HEK293 (cell line): ENCODE results near the gene SSBP3.

ENCODE experiments used
- CTCF ChIA-PET: fragments of 350-600 bp; formaldehyde crosslinking; extraction: SDS; loops from one replicate; lab custom pipeline; 2021; ENCODE audit warnings: antibody characterized with exemption; lab: Yijun Ruan, JAX
- POLR2A ChIA-PET: fragments of 300-600 bp; formaldehyde crosslinking; extraction: SDS; loops from one replicate; lab custom pipeline; 2020; ENCODE audit warnings: antibody characterized with exemption, inconsistent platforms; lab: Yijun Ruan, JAX
- H3K27ac ChIP-seq: fragments of 200-500 bp; sonication (Bioruptor generic); 2 replicates; pipeline ENCODE4 v1.5.1; 2014; ENCODE audit warnings: low read depth, low read length, control low read depth, inconsistent platforms; ENCODE audit errors: extremely low read depth
- H3K36me3 ChIP-seq, 2 experiments: fragments of 200-500 bp in 1 of 2; sonication (Bioruptor generic) in 1 of 2; 1 replicate in 1 of 2; 2 replicates in 1 of 2; pipeline ENCODE4 v1.5.1; 2014 to 2017; ENCODE audit warnings: inconsistent platforms in 2 of 2, low read length in 2 of 2; ENCODE audit not compliant: control insufficient read depth in 2 of 2, insufficient read depth in 1 of 2
- H3K4me1 ChIP-seq: fragments of 200-500 bp; sonication (Bioruptor generic); 2 replicates; pipeline ENCODE4 v1.5.1; 2014; ENCODE audit warnings: mild to moderate bottlenecking, low read length, inconsistent platforms; ENCODE audit not compliant: control insufficient read depth, insufficient read depth
- H3K4me3 ChIP-seq: 2 replicates; pipeline ENCODE4 v1.5.1; 2011; ENCODE audit warnings: low read depth, mild to moderate bottlenecking, control low read depth, low read length, moderate library complexity
- H3K9me3 ChIP-seq: fragments of 200-500 bp; sonication (Bioruptor generic); 2 replicates; pipeline ENCODE4 v1.5.1; 2014; ENCODE audit warnings: low read depth, low read length, inconsistent platforms; ENCODE audit not compliant: control insufficient read depth, insufficient read depth
- GFI1B ChIP-seq: fragments of 450-650 bp; formaldehyde crosslinking; IDR thresholded peaks from 2 replicates; pipeline ENCODE4 v1.5.1; 2016; ENCODE audit warnings: missing biosample characterization, missing genetic modification characterization
- HOXC10 ChIP-seq: sonication (generic); formaldehyde crosslinking; IDR thresholded peaks from 2 replicates; pipeline ENCODE4 v1.8.1; 2023; ENCODE audit warnings: mild to moderate bottlenecking, missing genetic modification reagents
- OSR2 ChIP-seq: fragments of 450-650 bp; formaldehyde crosslinking; IDR thresholded peaks from 2 replicates; pipeline ENCODE4 v1.5.1; 2016; ENCODE audit warnings: missing biosample characterization, missing genetic modification characterization
- PBX3 ChIP-seq: sonication (generic); formaldehyde crosslinking; IDR thresholded peaks from 2 replicates; pipeline ENCODE4 v1.8.1; 2022; ENCODE audit warnings: mild to moderate bottlenecking, moderate library complexity, missing genetic modification reagents
- PRDM10 ChIP-seq: fragments of 450-650 bp; formaldehyde crosslinking; IDR thresholded peaks from 2 replicates; pipeline ENCODE4 v1.5.1; 2016; ENCODE audit warnings: missing biosample characterization, missing genetic modification characterization
- PRDM4 ChIP-seq: fragments of 450-650 bp; formaldehyde crosslinking; IDR thresholded peaks from 2 replicates; pipeline ENCODE4 v1.5.1; 2017; ENCODE audit warnings: missing biosample characterization, missing genetic modification characterization
- SETDB1 ChIP-seq: IDR thresholded peaks from one replicate; pipeline ENCODE4 v1.6.1; 2017; ENCODE audit warnings: mild to moderate bottlenecking, low read length, moderate library complexity, mixed read lengths; ENCODE audit not compliant: insufficient read length
- TCF7L2 ChIP-seq: IDR thresholded peaks from 2 replicates; pipeline ENCODE4 v1.6.1; 2011; ENCODE audit warnings: low read depth, mild to moderate bottlenecking, inconsistent platforms, low read length, moderate library complexity, borderline replicate concordance
- ZBTB20 ChIP-seq: fragments of 450-650 bp; formaldehyde crosslinking; IDR thresholded peaks from 2 replicates; pipeline ENCODE4 v1.5.1; 2016; ENCODE audit warnings: missing biosample characterization, missing genetic modification characterization
- ZBTB21 ChIP-seq: fragments of 450-650 bp; formaldehyde crosslinking; IDR thresholded peaks from 2 replicates; pipeline ENCODE4 v1.5.1; 2017; ENCODE audit warnings: missing biosample characterization, missing genetic modification characterization
- ZBTB8A ChIP-seq: fragments of 450-650 bp; formaldehyde crosslinking; IDR thresholded peaks from 2 replicates; pipeline ENCODE4 v1.5.1; 2016; ENCODE audit warnings: missing biosample characterization, missing genetic modification characterization
- ZEB2 ChIP-seq: fragments of 450-650 bp; formaldehyde crosslinking; IDR thresholded peaks from 2 replicates; pipeline ENCODE4 v1.5.1; 2016; ENCODE audit warnings: missing biosample characterization, missing genetic modification characterization
- ZFHX2 ChIP-seq: fragments of 450-650 bp; formaldehyde crosslinking; conservative IDR thresholded peaks from 2 replicates; pipeline ENCODE4 v1.5.1; 2016; ENCODE audit warnings: missing biosample characterization, missing genetic modification characterization
- ZNF114 ChIP-seq: fragments of 450-650 bp; formaldehyde crosslinking; IDR thresholded peaks from 2 replicates; pipeline ENCODE4 v1.5.0; 2017; ENCODE audit warnings: missing biosample characterization, missing genetic modification characterization
- ZNF169 ChIP-seq: fragments of 450-650 bp; formaldehyde crosslinking; IDR thresholded peaks from 2 replicates; pipeline ENCODE4 v1.5.1; 2016; ENCODE audit warnings: missing biosample characterization, missing genetic modification characterization
- ZNF202 ChIP-seq: fragments of 450-650 bp; formaldehyde crosslinking; IDR thresholded peaks from 2 replicates; pipeline ENCODE4 v1.5.1; 2016; ENCODE audit warnings: missing biosample characterization, missing genetic modification characterization, borderline replicate concordance
- ZNF335 ChIP-seq: fragments of 450-650 bp; formaldehyde crosslinking; conservative IDR thresholded peaks from 2 replicates; pipeline ENCODE4 v1.5.1; 2016; ENCODE audit warnings: missing biosample characterization, missing genetic modification characterization
- ZNF354C ChIP-seq: fragments of 450-650 bp; formaldehyde crosslinking; IDR thresholded peaks from 2 replicates; pipeline ENCODE4 v1.5.1; 2016; ENCODE audit warnings: missing biosample characterization, missing genetic modification characterization, low read depth, borderline replicate concordance
- ZNF366 ChIP-seq: fragments of 450-650 bp; formaldehyde crosslinking; conservative IDR thresholded peaks from 2 replicates; pipeline ENCODE4 v1.5.1; 2016; ENCODE audit warnings: missing biosample characterization, missing genetic modification characterization
- ZNF423 ChIP-seq: fragments of 450-650 bp; formaldehyde crosslinking; IDR thresholded peaks from 2 replicates; pipeline ENCODE4 v1.5.1; 2016; ENCODE audit warnings: missing biosample characterization, missing genetic modification characterization
- ZNF473 ChIP-seq: fragments of 450-650 bp; formaldehyde crosslinking; IDR thresholded peaks from 2 replicates; pipeline ENCODE4 v1.5.1; 2017; ENCODE audit warnings: missing biosample characterization, missing genetic modification characterization
- ZNF510 ChIP-seq: fragments of 450-650 bp; formaldehyde crosslinking; IDR thresholded peaks from 2 replicates; pipeline ENCODE4 v1.5.1; 2018; ENCODE audit warnings: mild to moderate bottlenecking, missing genetic modification characterization, missing biosample characterization; ENCODE audit not compliant: insufficient replicate concordance
- ZNF513 ChIP-seq: fragments of 450-650 bp; IDR thresholded peaks from 2 replicates; pipeline ENCODE4 v1.5.1; 2018; ENCODE audit warnings: missing biosample characterization, missing genetic modification characterization
- ZNF514 ChIP-seq: fragments of 450-650 bp; formaldehyde crosslinking; IDR thresholded peaks from 2 replicates; pipeline ENCODE4 v1.5.1; 2016; ENCODE audit warnings: missing biosample characterization, missing genetic modification characterization
- ZNF544 ChIP-seq: fragments of 450-650 bp; formaldehyde crosslinking; IDR thresholded peaks from 2 replicates; pipeline ENCODE4 v1.5.0; 2017; ENCODE audit warnings: missing biosample characterization, missing genetic modification characterization
- ZNF626 ChIP-seq: fragments of 450-650 bp; sonication (Bioruptor Pico); formaldehyde crosslinking; IDR thresholded peaks from 2 replicates; pipeline ENCODE4 v1.5.1; 2018; ENCODE audit warnings: missing biosample characterization, missing genetic modification characterization, inconsistent platforms
- ZNF654 ChIP-seq: fragments of 450-650 bp; formaldehyde crosslinking; IDR thresholded peaks from 2 replicates; pipeline ENCODE4 v1.5.1; 2016; ENCODE audit warnings: low read depth, missing biosample characterization, missing genetic modification characterization
- ZNF704 ChIP-seq: fragments of 450-650 bp; formaldehyde crosslinking; IDR thresholded peaks from 2 replicates; pipeline ENCODE4 v1.5.1; 2016; ENCODE audit warnings: missing biosample characterization, missing genetic modification characterization
- ZNF830 ChIP-seq: fragments of 450-650 bp; IDR thresholded peaks from 2 replicates; pipeline ENCODE4 v1.5.0; 2018; ENCODE audit warnings: missing biosample characterization, missing genetic modification characterization, low read depth, mild to moderate bottlenecking, moderate library complexity

Gene SSBP3

GRCh38 chr1:54287176-54287650, 119.0 kb downstream of the SSBP3 start:
- ChIA-PET POLR2A (interaction anchor here (0.5 to 1.0 kb wide), 3 partner anchors 14 to 119 kb away, joined by 3 to 14 read pairs (median 8); partner anchors contain the start of gene SSBP3), CTCF (interaction anchor here (0.7 to 1.3 kb wide), 3 partner anchors 11 to 202 kb away, joined by 3 to 7 read pairs (median 3); no protein-coding TSS in a partner anchor)
- Histone ChIP-seq H3K36me3 (no peaks in the 10 kb centered on the region), H3K4me1 (peaks cover 10% of the 10 kb centered on the region), H3K27ac (peak overlapping the region; percentile 43; the same call in 1 of the 2 replicates), H3K4me3 (no peak overlapping the region), H3K9me3 (no peaks in the 10 kb centered on the region)
- TF ChIP-seq ZBTB20 (tag by site-specific recombination) = peak; percentile 85
- peak; percentile 73 for TF ChIP-seq ZBTB8A (tag by site-specific recombination)
- no peak for TF ChIP-seq ZNF114 (tag by site-specific recombination)
- no peak for TF ChIP-seq ZNF544 (tag by site-specific recombination)
- no peak for TF ChIP-seq SETDB1
- peak; percentile 59; the same call in 1 of the 2 replicates for TF ChIP-seq ZEB2
- TF ChIP-seq ZNF514 (tag by site-specific recombination) = no peak
- TF ChIP-seq ZNF513 = no peak
- no peak for TF ChIP-seq ZNF473
- TF ChIP-seq ZNF830 (tag by site-specific recombination) = no peak
- TF ChIP-seq ZNF654 (tag by site-specific recombination) = no peak
- TF ChIP-seq ZNF335 (tag by site-specific recombination) = 0 out of 2 replicates have a peak, but pooled peaks have one; percentile 26
- TF ChIP-seq ZFHX2 (tag by site-specific recombination) = no peak
- TF ChIP-seq TCF7L2 = no peak
- 0 out of 2 replicates have a peak, but pooled peaks have one; percentile 77 for TF ChIP-seq PBX3 (CRISPR knock-in tag)
- peak; percentile 68 for TF ChIP-seq ZNF366 (tag by site-specific recombination)
- peak; percentile 64 for TF ChIP-seq OSR2
- TF ChIP-seq PRDM10 (tag by site-specific recombination) = peak; percentile 86
- TF ChIP-seq GFI1B (tag by site-specific recombination) = no peak
- TF ChIP-seq ZNF704 (tag by site-specific recombination) = no peak
- peak; percentile 87 for TF ChIP-seq ZNF423 (tag by site-specific recombination)
- TF ChIP-seq ZNF169 (tag by site-specific recombination) = no peak
- TF ChIP-seq ZNF626 (tag by site-specific recombination) = no peak
- peak; percentile 67 for TF ChIP-seq ZBTB21 (tag by site-specific recombination)
- no peak for TF ChIP-seq ZNF510 (tag by site-specific recombination)
- no peak for TF ChIP-seq ZNF354C (tag by site-specific recombination)
- no peak for TF ChIP-seq HOXC10 (CRISPR knock-in tag)
- TF ChIP-seq PRDM4 (tag by site-specific recombination) = peak; percentile 26
- no peak for TF ChIP-seq ZNF202 (tag by site-specific recombination)
